GM12874 (cell line): ENCODE results near the gene SPATA16.

Source experiments
- TF ChIP-seq, protein P1 (sequence below): IDR thresholded peaks from 2 replicates; pipeline ENCODE4 v1.5.1; 2011; ENCODE audit warnings: low read depth, mild to moderate bottlenecking, control low read depth, low read length, moderate library complexity; ENCODE audit not compliant: insufficient read depth

The SPATA16 gene

DNA sequence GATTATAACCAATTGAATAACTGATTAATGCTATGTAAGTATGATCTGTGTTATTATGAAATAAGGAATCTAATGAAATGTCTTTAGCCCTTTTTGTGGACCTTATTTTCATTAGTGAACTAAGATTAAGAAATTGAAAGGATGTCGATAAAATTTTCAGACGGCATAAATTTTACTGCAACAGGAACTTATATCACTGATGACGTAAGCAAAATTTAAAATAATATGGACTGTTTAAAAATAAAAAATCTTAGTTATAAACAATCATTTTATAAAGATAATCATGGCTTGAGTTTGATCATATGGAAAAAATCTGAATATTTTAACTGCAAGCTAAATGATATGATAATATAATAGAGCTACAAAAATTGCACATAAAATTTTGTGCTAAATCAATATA is 112.7 kb downstream of the SPATA16 start:
- TF ChIP-seq, protein P1, sequence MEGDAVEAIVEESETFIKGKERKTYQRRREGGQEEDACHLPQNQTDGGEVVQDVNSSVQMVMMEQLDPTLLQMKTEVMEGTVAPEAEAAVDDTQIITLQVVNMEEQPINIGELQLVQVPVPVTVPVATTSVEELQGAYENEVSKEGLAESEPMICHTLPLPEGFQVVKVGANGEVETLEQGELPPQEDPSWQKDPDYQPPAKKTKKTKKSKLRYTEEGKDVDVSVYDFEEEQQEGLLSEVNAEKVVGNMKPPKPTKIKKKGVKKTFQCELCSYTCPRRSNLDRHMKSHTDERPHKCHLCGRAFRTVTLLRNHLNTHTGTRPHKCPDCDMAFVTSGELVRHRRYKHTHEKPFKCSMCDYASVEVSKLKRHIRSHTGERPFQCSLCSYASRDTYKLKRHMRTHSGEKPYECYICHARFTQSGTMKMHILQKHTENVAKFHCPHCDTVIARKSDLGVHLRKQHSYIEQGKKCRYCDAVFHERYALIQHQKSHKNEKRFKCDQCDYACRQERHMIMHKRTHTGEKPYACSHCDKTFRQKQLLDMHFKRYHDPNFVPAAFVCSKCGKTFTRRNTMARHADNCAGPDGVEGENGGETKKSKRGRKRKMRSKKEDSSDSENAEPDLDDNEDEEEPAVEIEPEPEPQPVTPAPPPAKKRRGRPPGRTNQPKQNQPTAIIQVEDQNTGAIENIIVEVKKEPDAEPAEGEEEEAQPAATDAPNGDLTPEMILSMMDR: no peak

DNA sequence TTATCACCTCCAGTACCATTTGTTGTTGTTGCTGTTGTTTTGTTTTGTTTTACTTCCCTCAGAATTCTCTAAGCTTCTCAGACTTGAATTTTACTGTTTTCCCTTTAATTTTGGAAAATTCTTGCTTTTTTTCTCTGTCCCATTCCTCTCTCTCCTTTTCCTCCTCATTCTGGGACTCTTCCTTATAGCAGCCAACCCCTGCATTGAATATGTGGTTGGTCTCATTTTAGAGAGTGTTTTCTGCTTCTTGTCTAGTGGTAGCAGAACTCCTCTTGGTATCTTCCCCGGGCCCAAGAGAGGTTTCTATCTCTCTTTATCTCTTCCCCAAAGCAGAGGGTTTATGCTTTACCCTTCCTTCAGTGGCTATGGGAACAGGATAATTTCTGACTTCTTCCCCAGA is 113.6 kb downstream of the SPATA16 start:
- TF ChIP-seq, protein P1: no peak

DNA sequence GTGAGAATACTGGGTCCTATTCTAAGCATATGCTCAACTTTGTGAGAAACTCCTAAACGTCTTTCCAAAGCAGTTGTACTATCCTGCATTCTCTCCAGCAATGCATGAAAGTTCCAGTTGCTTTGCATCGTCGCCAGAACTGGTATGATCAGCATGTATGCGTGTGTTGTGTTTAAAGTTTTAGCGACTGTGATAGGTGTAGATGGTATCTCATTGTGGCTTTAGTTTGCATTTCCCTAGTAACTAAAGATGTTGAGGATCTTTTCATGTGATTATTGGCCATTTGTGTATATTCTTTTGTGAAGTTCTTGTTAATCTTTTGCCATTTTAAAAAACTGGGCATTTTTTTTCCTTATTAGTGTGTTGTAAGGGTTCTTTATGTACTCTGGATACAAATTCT is 115.1 kb downstream of the SPATA16 start:
- TF ChIP-seq, protein P1: no peak

DNA sequence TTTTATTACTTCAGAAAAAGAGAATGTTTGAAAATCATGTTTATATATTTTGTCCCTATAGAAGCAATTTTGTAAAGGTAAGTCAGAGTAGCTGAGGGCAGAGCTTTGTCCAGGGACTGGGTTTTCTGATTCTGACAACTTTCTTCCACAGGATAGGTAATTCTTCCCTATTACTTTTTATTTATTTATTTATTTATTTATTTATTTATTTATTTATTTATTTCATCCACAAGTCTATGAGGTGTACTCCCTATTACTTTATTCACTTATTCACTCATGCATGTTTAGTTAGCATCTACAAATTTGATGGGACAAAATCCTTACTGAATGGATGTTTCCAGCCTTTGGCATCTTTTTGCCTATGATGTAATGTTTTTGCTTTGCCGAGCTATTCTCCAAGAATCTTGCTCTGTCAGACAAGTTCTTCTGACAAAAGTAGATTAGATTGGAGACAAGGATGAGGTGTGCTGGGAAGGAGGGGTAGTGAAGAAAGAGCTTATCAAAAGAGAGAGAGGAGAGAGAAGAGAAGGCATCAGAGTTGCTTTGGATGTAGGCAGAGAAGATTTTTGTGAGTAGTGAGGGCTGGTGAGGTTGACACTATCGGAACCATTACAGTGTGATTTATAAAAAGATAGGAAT is 119.4 kb downstream of the SPATA16 start:
- TF ChIP-seq, protein P1: no peak

DNA sequence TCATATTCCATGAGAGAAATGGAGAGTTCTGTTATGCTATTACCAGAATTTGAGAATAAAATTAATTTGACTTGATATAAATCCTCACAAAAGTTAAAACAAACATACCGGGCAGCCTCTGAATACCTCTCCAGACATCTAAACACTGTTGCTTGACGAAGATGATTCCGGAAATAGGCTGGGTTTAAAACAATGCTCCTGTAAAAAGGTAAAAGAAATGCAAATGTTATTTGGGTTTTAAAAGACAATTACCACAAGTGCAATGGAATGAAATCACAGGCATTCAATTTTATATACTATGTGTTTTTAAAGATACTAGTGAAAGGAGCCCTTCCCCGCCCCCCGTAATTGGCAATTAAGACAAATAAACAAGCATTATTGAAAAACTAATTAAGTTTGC is 121.7 kb downstream of the SPATA16 start:
- TF ChIP-seq, protein P1: no peak

DNA sequence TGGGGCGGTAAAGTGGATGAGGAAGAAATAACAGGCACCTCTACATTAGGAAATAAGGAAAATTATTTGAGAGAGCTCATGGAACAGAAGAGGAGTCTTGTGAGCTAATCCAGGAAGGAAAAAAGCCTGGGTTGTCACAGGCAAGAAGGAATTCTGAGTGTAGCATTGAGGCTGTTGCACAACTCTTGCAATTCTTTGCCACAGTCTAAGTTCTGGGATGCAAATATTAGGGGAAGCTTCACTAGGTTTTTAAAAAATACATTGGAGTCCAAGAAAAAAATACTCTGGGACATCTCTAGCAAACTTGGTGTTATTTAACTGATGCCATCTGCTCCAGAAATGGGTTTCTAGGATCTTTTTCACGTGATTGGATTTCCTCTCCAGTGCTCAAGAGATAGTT is 122.3 kb downstream of the SPATA16 start:
- TF ChIP-seq, protein P1: no peak

DNA sequence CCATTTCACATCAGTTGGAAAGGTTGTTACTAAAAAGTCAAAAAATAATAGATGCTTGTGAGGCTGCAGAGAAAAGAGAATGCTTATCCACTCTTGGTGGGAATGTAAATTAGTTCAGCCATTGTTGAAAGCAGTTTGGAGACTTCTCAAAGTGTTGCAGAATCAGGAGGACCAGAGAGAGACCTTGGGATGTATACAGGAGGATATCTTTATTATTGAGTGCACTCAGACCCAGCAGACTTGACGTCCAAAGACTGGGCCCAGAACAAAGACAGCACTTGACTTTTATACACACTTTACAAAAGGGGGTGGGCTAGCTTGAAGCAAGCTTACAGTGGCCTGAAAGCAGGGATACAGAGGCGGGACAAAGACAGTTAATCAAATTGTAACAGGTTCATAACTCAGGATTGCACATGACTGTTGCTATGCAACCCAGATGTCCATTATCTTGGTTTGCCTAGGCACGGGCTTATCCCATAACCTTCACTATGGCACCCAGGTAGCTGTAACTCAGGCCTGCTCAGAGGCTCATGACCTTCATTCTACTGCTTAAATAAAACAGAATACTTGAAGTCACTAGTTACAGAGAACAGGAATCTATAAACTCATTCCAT is 127.7 kb downstream of the SPATA16 start:
- TF ChIP-seq, protein P1: no peak
